Stimulated activated CD8-positive, alpha-beta memory T cell treated with anti-CD3 and anti-CD28 coated beads, Interleukin-15, amount 100 ng/mL, for 4 hours (primary cell): ENCODE measurements around the gene CPS1.

Source experiments
- DNase-seq, 2 donors: peaks; one replicate each; pipeline ENCODE4 v3.0.0-alpha.2; 2020; ENCODE audit warnings: low read depth in 2 of 2

The CPS1 gene

GRCh38 chr2:210556329-210556980 is at the start of gene CPS1:
Gene CPS1, plus strand, starts transcription at chr2:210556599. Its CDS starts 135 bp downstream, at chr2:210556734.
- no peak for DNase-seq

GRCh38 chr2:210515911-210516310 is 40.5 kb upstream of the CPS1 start:
- DNase-seq = no peak

GRCh38 chr2:210517264-210517663 is 39.1 kb upstream of the CPS1 start:
- DNase-seq = no peak

DNA sequence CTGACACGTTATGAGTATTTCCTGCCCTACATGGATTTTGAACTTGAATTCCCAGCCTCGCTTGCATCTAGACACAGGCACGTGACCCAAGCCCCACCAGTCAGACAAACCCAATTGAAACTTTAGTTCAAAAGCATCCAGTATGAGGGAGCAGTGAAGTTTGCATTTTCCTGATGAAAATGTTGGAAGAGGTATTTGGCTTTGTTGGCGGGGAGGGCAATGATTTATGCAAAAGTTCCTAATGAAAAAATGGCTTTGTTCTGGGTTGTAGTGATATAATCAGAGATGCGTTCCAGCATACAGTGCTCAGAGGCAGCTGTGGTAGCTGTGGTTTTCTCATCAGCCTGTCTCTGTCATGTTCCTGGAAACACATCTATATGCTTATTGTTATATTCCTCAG is 36.8 kb upstream of the CPS1 start:
- no peak for DNase-seq

DNA sequence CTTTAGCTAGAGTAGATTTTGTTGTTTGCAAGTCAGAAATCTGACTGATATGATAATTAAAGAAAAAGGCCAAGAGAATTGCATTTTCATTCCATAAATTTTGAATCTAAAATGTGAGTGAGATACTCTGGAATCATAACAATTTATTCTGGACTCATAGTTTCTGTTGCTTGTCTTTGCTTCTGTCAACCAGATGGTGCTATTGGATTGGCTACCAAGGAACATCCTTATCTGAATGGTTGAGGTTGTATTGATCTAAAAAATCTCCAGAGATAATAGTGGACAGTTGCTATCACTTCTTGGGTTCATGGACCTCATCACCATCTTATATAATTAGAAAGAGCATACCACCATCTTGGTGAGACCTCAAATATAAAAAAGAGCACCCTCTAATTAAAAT is 34.0 kb upstream of the CPS1 start:
- no peak for DNase-seq

DNA sequence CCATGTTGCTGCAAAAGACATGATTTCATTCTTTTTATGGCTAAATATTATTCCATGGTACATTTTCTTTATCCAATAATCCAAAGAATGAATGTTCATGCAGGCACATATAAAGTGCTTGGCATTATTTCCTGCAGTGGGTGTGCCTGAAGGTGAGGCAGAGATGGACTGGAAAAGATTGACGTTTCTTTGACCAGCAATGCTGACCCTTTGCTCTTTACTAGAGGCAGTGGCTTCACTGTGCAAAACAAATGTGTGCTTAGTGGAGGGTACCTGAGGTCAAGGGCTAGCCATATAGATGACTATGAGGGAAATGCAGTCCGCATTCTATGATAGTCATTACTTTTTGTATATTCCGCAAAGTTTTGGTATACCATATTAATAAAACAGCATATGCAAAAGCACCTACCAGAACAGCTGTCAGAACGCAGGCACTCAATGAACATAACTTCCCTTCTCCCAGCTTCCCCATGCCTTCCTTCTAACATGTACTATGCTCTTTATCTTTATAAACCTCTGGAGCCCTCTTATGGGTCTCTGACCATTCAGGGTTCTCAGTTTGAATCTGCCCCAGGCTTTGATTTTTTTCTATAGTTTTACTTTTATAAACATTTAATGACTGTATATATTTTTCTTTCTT is 32.6 kb upstream of the CPS1 start:
- no peak for DNase-seq

GRCh38 chr2:210524533-210524932 is 31.9 kb upstream of the CPS1 start:
- DNase-seq = no peak

- no peak for DNase-seq
These were observed 29.1 kb upstream of the CPS1 start for GRCh38 chr2:210527286-210527685.

GRCh38 chr2:210528716-210529115 is 27.7 kb upstream of the CPS1 start:
- no peak for DNase-seq

GRCh38 chr2:210531050-210531449 is 25.3 kb upstream of the CPS1 start:
- no peak for DNase-seq

- DNase-seq = no peak
These were observed 24.9 kb upstream of the CPS1 start for GRCh38 chr2:210531482-210531881.

DNA sequence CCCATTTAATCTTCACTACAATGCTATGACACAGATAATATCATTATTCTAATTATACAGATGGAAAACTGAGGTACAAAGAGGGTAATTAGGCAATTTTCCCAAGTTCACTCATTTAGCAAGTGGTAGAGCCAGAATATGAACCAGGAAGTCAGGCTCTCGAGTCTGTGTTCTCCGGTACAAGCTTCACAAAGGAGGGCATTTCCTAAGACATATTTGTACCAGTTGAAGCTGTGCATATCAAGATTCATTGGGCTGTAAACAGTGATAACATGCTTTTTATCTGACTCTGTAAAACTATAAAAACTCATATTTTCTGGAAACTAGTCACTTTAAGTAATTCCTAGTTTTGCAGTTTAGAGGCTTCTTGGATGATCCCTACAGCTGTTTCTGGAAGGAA is 23.0 kb upstream of the CPS1 start:
- DNase-seq = no peak

DNA sequence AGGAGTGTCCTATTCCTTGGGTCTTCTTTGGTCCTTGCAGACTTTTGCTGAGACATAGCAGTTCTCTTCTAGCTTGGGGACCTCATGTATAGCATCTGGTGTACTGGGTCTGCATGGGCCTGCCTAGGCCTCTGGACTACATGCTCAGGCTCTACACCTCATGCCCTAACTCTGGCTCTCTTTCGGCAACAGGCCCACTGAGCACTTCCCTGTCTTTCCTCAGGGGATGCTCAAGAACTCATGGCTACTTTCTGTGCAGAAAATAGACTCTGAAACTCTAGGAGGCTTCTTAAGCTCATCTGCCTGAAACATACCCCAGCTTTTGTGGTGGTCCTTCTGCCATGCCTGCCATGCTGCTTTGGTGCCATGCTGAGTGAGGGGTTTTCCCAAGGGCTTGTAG is 21.5 kb upstream of the CPS1 start:
- no peak for DNase-seq

DNA sequence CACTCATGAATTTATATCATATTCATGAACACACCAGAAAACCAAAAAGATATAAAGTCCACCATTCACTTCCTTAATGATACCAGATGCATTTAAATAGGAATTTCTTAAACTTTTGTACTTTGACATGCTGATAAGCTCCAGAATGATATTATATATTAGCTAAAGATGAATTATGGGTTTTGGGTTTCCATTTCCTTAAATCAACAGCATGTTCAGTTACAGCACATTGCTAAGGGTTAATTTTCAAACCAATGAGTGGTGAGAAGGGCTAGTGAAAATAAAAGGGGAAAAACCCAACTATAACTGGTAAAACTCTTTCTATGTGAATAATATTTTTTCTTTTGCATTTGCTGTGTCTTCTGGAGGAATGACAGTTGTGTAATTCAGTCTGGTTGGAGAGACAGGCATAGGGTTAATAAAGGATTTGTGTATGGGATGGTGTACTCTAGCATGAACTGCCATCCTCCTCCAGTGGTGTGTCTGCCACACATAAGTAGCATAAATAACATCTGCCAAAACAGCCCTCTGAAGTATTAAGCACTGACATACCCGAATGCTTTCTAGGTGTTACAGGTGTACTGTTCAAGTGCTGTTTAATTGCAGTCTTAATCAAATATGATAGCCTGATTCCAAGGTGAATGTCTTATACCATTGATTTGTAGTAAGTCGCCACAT is 19.3 kb upstream of the CPS1 start:
- no peak for DNase-seq

DNA sequence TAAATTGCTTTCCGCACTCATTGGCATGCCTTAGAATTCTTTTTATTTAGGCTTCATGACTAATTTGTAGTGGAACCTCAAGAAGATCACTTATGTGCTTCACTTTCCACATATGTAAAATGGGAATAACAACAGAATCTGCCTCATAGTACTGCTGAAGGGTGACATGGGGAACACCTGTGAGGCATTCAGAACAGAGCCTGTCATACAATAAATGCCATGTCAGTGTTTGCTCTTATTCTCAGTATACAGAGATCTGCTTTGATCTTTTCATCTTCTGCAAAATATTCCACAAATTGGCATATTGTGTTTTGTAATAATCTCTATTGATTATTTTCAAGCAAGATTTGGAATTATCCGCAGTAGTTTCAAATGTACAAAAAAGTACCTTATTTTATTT is 17.4 kb upstream of the CPS1 start:
- DNase-seq = no peak

GRCh38 chr2:210539578-210540416 is 16.6 kb upstream of the CPS1 start:
- no peak for DNase-seq

DNA sequence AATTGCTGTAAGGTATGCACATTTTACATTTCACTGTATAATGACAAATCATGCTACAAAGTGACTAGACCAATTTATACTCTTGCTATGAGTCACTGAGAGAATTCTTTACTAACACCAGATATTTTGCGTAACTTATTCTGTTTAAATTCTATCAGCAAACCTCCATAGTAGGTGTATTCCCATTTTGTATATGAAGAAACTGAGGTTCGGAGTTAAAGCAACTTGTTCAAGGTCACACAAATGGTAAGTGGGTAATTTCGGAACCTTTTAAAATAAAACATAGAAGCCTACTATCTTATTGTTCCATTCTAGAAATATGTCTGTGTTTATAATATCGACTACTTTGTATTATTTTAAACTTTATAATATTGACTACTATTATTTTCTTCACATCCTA is 15.9 kb upstream of the CPS1 start:
- no peak for DNase-seq

DNA sequence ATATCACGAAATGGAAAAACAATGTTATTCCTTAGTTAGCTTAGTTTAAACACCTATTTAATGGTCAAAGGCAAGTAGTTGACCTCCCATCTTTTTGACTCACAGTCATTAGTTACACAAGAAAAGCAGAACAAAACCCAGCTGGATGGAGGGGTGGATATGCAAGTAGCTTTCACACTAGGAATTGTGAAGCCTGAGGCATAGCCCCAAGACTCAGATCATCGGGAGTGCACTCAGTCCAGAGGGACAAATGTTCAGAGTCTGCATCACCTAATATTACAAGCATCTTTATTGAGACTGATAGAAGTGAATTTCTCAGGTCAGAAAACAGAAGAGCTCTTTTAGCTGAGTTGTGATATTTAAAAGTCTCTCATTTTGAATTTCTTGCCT is 15.5 kb upstream of the CPS1 start:
- DNase-seq = no peak

DNA sequence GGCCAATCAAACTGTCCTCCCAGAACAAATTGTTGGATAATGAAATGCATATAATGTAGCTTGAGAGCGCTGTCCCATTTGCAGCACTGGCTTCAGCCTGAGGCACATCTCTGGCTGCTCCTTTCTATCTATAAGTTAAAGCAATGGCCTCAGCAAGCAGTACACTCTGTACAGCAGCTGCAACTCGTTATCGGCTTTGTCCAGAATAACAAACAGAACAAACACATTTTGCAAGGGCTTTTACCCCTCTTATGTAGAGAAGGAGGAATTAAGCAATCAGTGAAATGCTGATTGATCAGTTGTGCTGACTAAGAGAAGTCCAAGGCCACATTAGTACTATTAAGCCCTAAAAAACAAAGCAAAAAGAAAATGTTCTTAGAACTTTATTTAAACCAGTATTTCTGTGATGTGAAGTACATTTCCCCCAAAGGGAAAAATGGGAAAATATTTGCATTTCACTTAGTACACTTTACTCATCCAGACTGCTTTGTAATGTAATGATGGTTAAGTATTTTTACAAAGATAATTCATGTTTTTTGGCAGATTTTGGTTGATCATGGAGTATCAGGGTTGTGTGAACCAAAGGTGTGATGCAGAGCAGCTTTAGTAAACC is 15.0 kb upstream of the CPS1 start:
- no peak for DNase-seq

DNA sequence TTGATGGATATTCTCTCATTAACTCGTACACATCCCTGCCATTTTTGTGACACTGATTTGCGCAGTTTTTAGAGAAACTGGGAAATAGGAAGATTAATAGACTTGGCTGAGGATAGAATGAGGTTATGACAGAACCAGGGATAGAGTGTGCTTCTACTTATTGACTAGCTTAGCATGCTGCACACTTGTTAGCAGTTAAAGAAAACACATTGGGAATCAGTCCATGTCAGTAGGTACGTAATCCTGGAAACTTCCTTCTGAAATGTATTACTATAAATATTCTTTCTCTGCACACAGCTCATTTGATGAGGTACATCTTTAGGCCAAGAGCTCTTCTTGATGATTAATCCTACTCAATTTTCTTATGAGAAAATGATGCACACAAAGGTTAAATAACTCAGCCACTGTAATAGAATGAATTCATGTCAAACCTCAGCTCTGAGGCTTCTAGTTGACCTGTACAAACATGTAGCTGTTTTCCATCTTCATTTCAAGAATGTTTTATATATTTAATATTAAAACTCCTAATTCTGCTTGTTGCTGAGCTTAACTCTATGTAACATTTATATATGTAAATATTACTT is 12.3 kb upstream of the CPS1 start:
- DNase-seq = no peak

DNA sequence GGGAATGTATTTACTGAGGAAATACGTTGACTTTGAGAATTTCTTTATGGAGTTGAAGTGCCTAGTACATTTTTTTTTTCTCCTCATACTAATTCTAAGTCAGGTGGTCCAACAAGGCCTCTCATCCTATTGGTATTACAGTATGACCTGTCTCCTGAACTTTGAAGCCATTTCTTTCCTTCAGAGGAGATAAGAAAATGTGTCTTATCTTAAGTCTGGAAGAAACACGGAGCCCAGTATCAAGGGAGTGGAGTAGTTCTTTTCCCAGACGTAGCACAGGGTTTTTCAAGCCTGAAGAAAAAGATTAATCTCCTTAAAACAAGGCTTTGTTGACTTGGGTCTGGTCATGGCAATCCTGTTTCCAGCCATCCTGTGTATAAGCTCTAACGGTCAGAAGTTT is 11.6 kb upstream of the CPS1 start:
- no peak for DNase-seq
